ENCODE data around the gene ADAMTS2. TPM values are rescaled to one million over a fixed set of nuclear protein-coding genes. Genes with fewer than 3 reads are reported as not detected.

Gene ADAMTS2
- total RNA-seq, 1 experiment from 2014 or later = not detected

GRCh38 chr5:179147991-179148702, 197.1 kb downstream of the ADAMTS2 start:
- ChIA-PET POLR2A (ENCODE audit: unreplicated experiment) (no interaction called here), CTCF (no interaction called here)
- Histone ChIP-seq H3K36me3 (ENCODE audit: low read depth, low read length) (no peaks in the 10 kb centered on the region), H3K4me3 (ENCODE audit: low read length) (no peak overlapping the region), H3K27me3 (ENCODE audit: low read length) (no peaks in the 10 kb centered on the region), H3K4me1 (ENCODE audit: insufficient read depth, low read length) (no peaks in the 10 kb centered on the region), H3F3A (ENCODE audit: low read length, unreplicated experiment) (no peaks in the 10 kb centered on the region), H3K9me3 (ENCODE audit: low read length) (no peaks in the 10 kb centered on the region), H2AFZ (ENCODE audit: low read length) (no peak overlapping the region), H3K9ac (ENCODE audit: low read length) (no peak overlapping the region), H3K79me2 (ENCODE audit: low read length) (no peaks in the 10 kb centered on the region), H3K4me2 (ENCODE audit: low read length) (no peak overlapping the region), H3K27ac (ENCODE audit: low read length) (no peak overlapping the region), H3K9me2 (replicated peaks; ENCODE audit: low read length) (no peaks in the 10 kb centered on the region), H4K20me1 (ENCODE audit: low read length) (no peaks in the 10 kb centered on the region)
- DNase-seq (no peak), ATAC-seq (no peak)
- intact Hi-C loops (cut with micrococcal nuclease) = no loop called here
- TF ChIP-seq CTCF (conservative IDR thresholded peaks at IDR 0.05; ENCODE audit: low read depth, low read length) (no peak), EZH2 (IDR thresholded peaks at IDR 0.05; ENCODE audit: low read length, unreplicated experiment) (no peak), EZH2phosphoT487 (IDR thresholded peaks at IDR 0.05; ENCODE audit: borderline replicate concordance, low read length) (no peak)
- no TSS peak for BruUV-seq (replicated peaks)

- DNase-seq (no peak), ATAC-seq (no peak)
- Histone ChIP-seq H3K9me3 (ENCODE audit: low read length) (no peaks in the 10 kb centered on the region), H3K4me1 (ENCODE audit: insufficient read depth, low read length) (no peaks in the 10 kb centered on the region), H3K4me3 (ENCODE audit: low read length) (no peak overlapping the region), H3K27me3 (ENCODE audit: low read length) (no peaks in the 10 kb centered on the region), H3F3A (ENCODE audit: low read length, unreplicated experiment) (no peaks in the 10 kb centered on the region), H3K9ac (ENCODE audit: low read length) (no peak overlapping the region), H3K79me2 (ENCODE audit: low read length) (no peaks in the 10 kb centered on the region), H2AFZ (ENCODE audit: low read length) (no peak overlapping the region), H3K4me2 (ENCODE audit: low read length) (no peak overlapping the region), H4K20me1 (ENCODE audit: low read length) (no peaks in the 10 kb centered on the region), H3K9me2 (replicated peaks; ENCODE audit: low read length) (no peaks in the 10 kb centered on the region), H3K27ac (ENCODE audit: low read length) (no peak overlapping the region), H3K36me3 (ENCODE audit: low read depth, low read length) (no peaks in the 10 kb centered on the region)
- no TSS peak for BruUV-seq (replicated peaks)
- intact Hi-C loops (cut with micrococcal nuclease) = no loop called here
- CTCF ChIA-PET = no interaction called here
- POLR2A ChIA-PET (ENCODE audit: unreplicated experiment) = no interaction called here
- TF ChIP-seq EZH2 (IDR thresholded peaks at IDR 0.05; ENCODE audit: low read length, unreplicated experiment) (no peak), EZH2phosphoT487 (IDR thresholded peaks at IDR 0.05; ENCODE audit: borderline replicate concordance, low read length) (no peak), CTCF (conservative IDR thresholded peaks at IDR 0.05; ENCODE audit: low read depth, low read length) (no peak)
These were observed 199.0 kb downstream of the ADAMTS2 start for GRCh38 chr5:179146277-179146676.

GRCh38 chr5:179143446-179143845, 201.8 kb downstream of the ADAMTS2 start:
- Histone ChIP-seq H3K4me2 (ENCODE audit: low read length) (no peak overlapping the region), H3F3A (ENCODE audit: low read length, unreplicated experiment) (no peaks in the 10 kb centered on the region), H3K9ac (ENCODE audit: low read length) (no peak overlapping the region), H3K9me2 (replicated peaks; ENCODE audit: low read length) (no peaks in the 10 kb centered on the region), H3K36me3 (ENCODE audit: low read depth, low read length) (no peaks in the 10 kb centered on the region), H2AFZ (ENCODE audit: low read length) (no peak overlapping the region), H3K27me3 (ENCODE audit: low read length) (no peaks in the 10 kb centered on the region), H3K4me1 (ENCODE audit: insufficient read depth, low read length) (no peaks in the 10 kb centered on the region), H3K27ac (ENCODE audit: low read length) (no peak overlapping the region), H4K20me1 (ENCODE audit: low read length) (no peaks in the 10 kb centered on the region), H3K4me3 (ENCODE audit: low read length) (no peak overlapping the region), H3K9me3 (ENCODE audit: low read length) (no peaks in the 10 kb centered on the region), H3K79me2 (ENCODE audit: low read length) (no peaks in the 10 kb centered on the region)
- BruUV-seq (replicated peaks) = no TSS peak
- no peak for ATAC-seq
- no peak for DNase-seq
- ChIA-PET CTCF (no interaction called here), POLR2A (ENCODE audit: unreplicated experiment) (no interaction called here)
- TF ChIP-seq CTCF (conservative IDR thresholded peaks at IDR 0.05; ENCODE audit: low read depth, low read length) (no peak), EZH2 (IDR thresholded peaks at IDR 0.05; ENCODE audit: low read length, unreplicated experiment) (no peak), EZH2phosphoT487 (IDR thresholded peaks at IDR 0.05; ENCODE audit: borderline replicate concordance, low read length) (no peak)
- intact Hi-C loops (cut with micrococcal nuclease) = no loop called here
